Measurements from ENCODE around the gene APOO. TPM values are rescaled to one million over a fixed set of nuclear protein-coding genes. Genes with fewer than 3 reads are reported as not detected.

The APOO gene
- total and polyA plus RNA-seq, 2 experiments from 2014 or later, result 7.3 to 20.2 TPM

GRCh38 chrX:23888887-23889501 is 18.7 kb downstream of the APOO start:
- H3K4me2 ChIP-seq (ENCODE audit: unreplicated experiment), result peak overlapping the region; percentile 65
- peak overlapping the region; percentile 78 for H3K27ac ChIP-seq

GRCh38 chrX:23887918-23888317 is 19.8 kb downstream of the APOO start:
- Histone ChIP-seq H3K79me2 (ENCODE audit: insufficient read depth) (no peaks in the 10 kb centered on the region), H3K27me3 (replicated peaks; ENCODE audit: insufficient read depth) (no peaks in the 10 kb centered on the region), H4K20me1 (ENCODE audit: insufficient read depth) (no peaks in the 10 kb centered on the region), H3K4me3 (no peak overlapping the region), H3K36me3 (ENCODE audit: low read depth) (no peaks in the 10 kb centered on the region), H3K27ac (no peak overlapping the region), H3K9me3 (ENCODE audit: low read depth) (no peaks in the 10 kb centered on the region), H3K4me2 (ENCODE audit: unreplicated experiment) (no peak overlapping the region), H3K9ac (no peak overlapping the region), H3K4me1 (ENCODE audit: insufficient read depth) (peaks cover 18% of the 10 kb centered on the region), H3K9me2 (ENCODE audit: insufficient read depth) (no peaks in the 10 kb centered on the region), H2AFZ (no peak overlapping the region), H3F3A (ENCODE audit: insufficient read depth) (peaks cover 17% of the 10 kb centered on the region; the same call in 1 of the 2 replicates)
- 93 to 99% methylated on average over 4 of the region's 4 CpGs for WGBS, 2 experiments (ENCODE audit: low coverage in 1 of 2, low lambda C conversion rate in 2 of 2, missing lambda C conversion rate in 2 of 2)
- no peak for DNase-seq
- TF ChIP-seq EZH2 (IDR thresholded peaks at IDR 0.05; ENCODE audit: insufficient read depth, poor library complexity, severe bottlenecking), result no peak
- TF ChIP-seq EZH2phosphoT487 (IDR thresholded peaks at IDR 0.05; ENCODE audit: insufficient read depth, low read depth), result no peak
- in situ Hi-C loops (cut with MboI), result no loop called here

More at GRCh38 chrX:23888887-23889501, 18.7 kb downstream of the APOO start:
- Histone ChIP-seq H3K4me1 (ENCODE audit: insufficient read depth) (peaks cover 10% of the 10 kb centered on the region), H3K9me3 (ENCODE audit: low read depth) (no peaks in the 10 kb centered on the region), H3K27me3 (replicated peaks; ENCODE audit: insufficient read depth) (no peaks in the 10 kb centered on the region), H3K9ac (peak overlapping the region; percentile 58; the same call in 1 of the 2 replicates), H3K36me3 (ENCODE audit: low read depth) (no peaks in the 10 kb centered on the region), H3F3A (ENCODE audit: insufficient read depth) (peaks cover 17% of the 10 kb centered on the region; the same call in 1 of the 2 replicates), H3K4me3 (peak overlapping the region; percentile 57), H4K20me1 (ENCODE audit: insufficient read depth) (no peaks in the 10 kb centered on the region), H2AFZ (peak overlapping the region; percentile 69), H3K79me2 (ENCODE audit: insufficient read depth) (no peaks in the 10 kb centered on the region), H3K9me2 (ENCODE audit: insufficient read depth) (no peaks in the 10 kb centered on the region)
- no peak for TF ChIP-seq EZH2 (IDR thresholded peaks at IDR 0.05; ENCODE audit: insufficient read depth, poor library complexity, severe bottlenecking)
- in situ Hi-C loops (cut with MboI), result no loop called here
- 47 to 50% methylated on average over 3 of the region's 3 CpGs for WGBS, 2 experiments (ENCODE audit: low coverage in 1 of 2, low lambda C conversion rate in 2 of 2, missing lambda C conversion rate in 2 of 2)
- peak; percentile 50 for DNase-seq

GRCh38 chrX:23887451-23887850 is 20.3 kb downstream of the APOO start:
- TF ChIP-seq EZH2phosphoT487 (IDR thresholded peaks at IDR 0.05; ENCODE audit: insufficient read depth, low read depth), result no peak
- no peak for TF ChIP-seq EZH2 (IDR thresholded peaks at IDR 0.05; ENCODE audit: insufficient read depth, poor library complexity, severe bottlenecking)
- no peak for DNase-seq
- H4K20me1 ChIP-seq (ENCODE audit: insufficient read depth), result no peaks in the 10 kb centered on the region
- H3K79me2 ChIP-seq (ENCODE audit: insufficient read depth), result no peaks in the 10 kb centered on the region
- in situ Hi-C loops (cut with MboI), result no loop called here
- H3K9me2 ChIP-seq (ENCODE audit: insufficient read depth), result no peaks in the 10 kb centered on the region
- H3K4me2 ChIP-seq (ENCODE audit: unreplicated experiment), result no peak overlapping the region
- H3K9me3 ChIP-seq (ENCODE audit: low read depth), result no peaks in the 10 kb centered on the region
- H3K27ac ChIP-seq, result no peak overlapping the region
- H2AFZ ChIP-seq, result no peak overlapping the region
- H3F3A ChIP-seq (ENCODE audit: insufficient read depth), result peaks cover 17% of the 10 kb centered on the region; the same call in 1 of the 2 replicates
- H3K27me3 ChIP-seq (replicated peaks; ENCODE audit: insufficient read depth), result no peaks in the 10 kb centered on the region
- whole genome bisulfite sequencing, 2 experiments (ENCODE audit: low coverage in 1 of 2, low lambda C conversion rate in 2 of 2, missing lambda C conversion rate in 2 of 2), result 93 to 100% methylated on average over 4 to 6 of the region's 6 CpGs
- peaks cover 18% of the 10 kb centered on the region for H3K4me1 ChIP-seq (ENCODE audit: insufficient read depth)
- no peak overlapping the region for H3K4me3 ChIP-seq
- no peak overlapping the region for H3K9ac ChIP-seq
- H3K36me3 ChIP-seq (ENCODE audit: low read depth), result no peaks in the 10 kb centered on the region

DNA sequence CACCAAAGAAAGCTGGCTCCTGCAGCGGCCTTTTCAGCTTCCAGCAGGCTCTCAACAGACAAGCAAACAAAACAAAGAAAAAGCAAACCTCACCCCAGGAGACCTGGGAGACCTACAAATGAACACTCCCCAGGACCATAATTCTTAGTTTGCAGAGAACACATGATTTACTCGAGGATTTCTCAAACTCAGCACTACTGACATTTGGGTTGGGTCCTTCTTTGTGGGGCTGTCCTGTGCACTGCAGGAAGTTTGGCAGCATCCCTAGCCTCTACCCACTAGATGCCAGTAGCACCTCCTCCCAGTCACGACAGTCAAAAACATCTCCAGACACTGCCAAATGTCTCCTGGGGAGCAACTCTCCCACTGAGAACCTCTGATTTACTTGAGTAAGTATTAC is 21.9 kb downstream of the APOO start:
- H3K9ac ChIP-seq, result no peak overlapping the region
- H3K9me3 ChIP-seq (ENCODE audit: low read depth), result no peaks in the 10 kb centered on the region
- peaks cover 17% of the 10 kb centered on the region; the same call in 1 of the 2 replicates for H3F3A ChIP-seq (ENCODE audit: insufficient read depth)
- H3K4me1 ChIP-seq (ENCODE audit: insufficient read depth), result peaks cover 18% of the 10 kb centered on the region
- H2AFZ ChIP-seq, result no peak overlapping the region
- H3K27me3 ChIP-seq (replicated peaks; ENCODE audit: insufficient read depth), result no peaks in the 10 kb centered on the region
- 50 to 53% methylated on average over 3 of the region's 3 CpGs for WGBS, 2 experiments (ENCODE audit: low coverage in 1 of 2, low lambda C conversion rate in 2 of 2, missing lambda C conversion rate in 2 of 2)
- H3K4me3 ChIP-seq, result no peak overlapping the region
- no peak for DNase-seq
- H3K79me2 ChIP-seq (ENCODE audit: insufficient read depth), result no peaks in the 10 kb centered on the region
- H4K20me1 ChIP-seq (ENCODE audit: insufficient read depth), result no peaks in the 10 kb centered on the region
- no peak for TF ChIP-seq EZH2 (IDR thresholded peaks at IDR 0.05; ENCODE audit: insufficient read depth, poor library complexity, severe bottlenecking)
- TF ChIP-seq EZH2phosphoT487 (IDR thresholded peaks at IDR 0.05; ENCODE audit: insufficient read depth, low read depth), result no peak
- H3K4me2 ChIP-seq (ENCODE audit: unreplicated experiment), result no peak overlapping the region
- no peaks in the 10 kb centered on the region for H3K9me2 ChIP-seq (ENCODE audit: insufficient read depth)
- H3K36me3 ChIP-seq (ENCODE audit: low read depth), result no peaks in the 10 kb centered on the region
- in situ Hi-C loops (cut with MboI), result no loop called here
- H3K27ac ChIP-seq, result no peak overlapping the region

Data from GM23248 (cell line).